OCI-LY3 (cell line): ENCODE measurements around the gene ZNF296.

Experiments used
- H2AFZ ChIP-seq: fragments of 200-600, 300-600 bp; shearing (Covaris generic); 2 replicates; pipeline ENCODE4 v1.6.0; 2014; ENCODE audit warnings: antibody characterized with exemption, low read depth, low read length
- H3K27ac ChIP-seq: fragments of 200-600, 300-600 bp; sonication (generic); 2 replicates; pipeline ENCODE4 v1.5.1; 2014; ENCODE audit warnings: mild to moderate bottlenecking, low read length, moderate library complexity, mixed read lengths
- H3K27me3 ChIP-seq: fragments of 200-600, 300-600 bp; sonication (generic); 2 replicates; pipeline ENCODE4 v1.6.1; 2014; ENCODE audit warnings: low read depth, low read length, mixed read lengths
- H3K36me3 ChIP-seq: fragments of 200-600, 300-600 bp; sonication (generic); replicated peaks from 2 replicates; pipeline ENCODE3; 2014; ENCODE audit warnings: low read depth, low read length, mixed read lengths
- H3K4me1 ChIP-seq: fragments of 300-600, 200-600 bp; sonication (generic); 2 replicates; pipeline ENCODE4 v1.6.1; 2014; ENCODE audit warnings: low read length, mixed read lengths
- H3K4me2 ChIP-seq: fragments of 200-600, 300-600 bp; sonication (generic); 2 replicates; pipeline ENCODE4 v1.6.1; 2014; ENCODE audit warnings: low read length, mixed read lengths
- H3K4me3 ChIP-seq: fragments of 300-600, 200-600 bp; sonication (generic); 2 replicates; pipeline ENCODE4 v1.5.1; 2014; ENCODE audit warnings: antibody characterized with exemption, mild to moderate bottlenecking, low read length, moderate library complexity
- H3K79me2 ChIP-seq: fragments of 300-600, 200-600 bp; shearing (Covaris generic); 2 replicates; pipeline ENCODE4 v1.6.1; 2014; ENCODE audit warnings: mild to moderate bottlenecking, low read length, mixed read lengths
- H3K9ac ChIP-seq: fragments of 300-600, 200-600 bp; shearing (Covaris generic); 2 replicates; pipeline ENCODE4 v1.6.0; 2014; ENCODE audit warnings: mild to moderate bottlenecking, low read length, moderate library complexity
- H3K9me3 ChIP-seq: fragments of 200-600, 300-600 bp; shearing (Covaris generic); 2 replicates; pipeline ENCODE4 v1.6.1; 2014; ENCODE audit warnings: low read length, mixed read lengths; ENCODE audit not compliant: insufficient read depth
- H4K20me1 ChIP-seq: fragments of 200-600, 300-600 bp; sonication (generic); 2 replicates; pipeline ENCODE4 v1.6.1; 2016; ENCODE audit warnings: low read length, mixed read lengths; ENCODE audit not compliant: insufficient read depth
- EZH2phosphoT487 ChIP-seq: fragments of 200-600 bp; shearing (Covaris generic); IDR thresholded peaks from 2 replicates; pipeline ENCODE4 v1.6.1; 2018; ENCODE audit warnings: antibody characterized with exemption, mixed run types, low read depth
- TF ChIP-seq, protein P1 (sequence below): fragments of 200-600, 300-600 bp; sonication (generic); IDR thresholded peaks from 2 replicates; pipeline ENCODE4 v1.5.1; 2014; ENCODE audit warnings: antibody characterized with exemption, low read length, low read depth

ZNF296 gene

DNA sequence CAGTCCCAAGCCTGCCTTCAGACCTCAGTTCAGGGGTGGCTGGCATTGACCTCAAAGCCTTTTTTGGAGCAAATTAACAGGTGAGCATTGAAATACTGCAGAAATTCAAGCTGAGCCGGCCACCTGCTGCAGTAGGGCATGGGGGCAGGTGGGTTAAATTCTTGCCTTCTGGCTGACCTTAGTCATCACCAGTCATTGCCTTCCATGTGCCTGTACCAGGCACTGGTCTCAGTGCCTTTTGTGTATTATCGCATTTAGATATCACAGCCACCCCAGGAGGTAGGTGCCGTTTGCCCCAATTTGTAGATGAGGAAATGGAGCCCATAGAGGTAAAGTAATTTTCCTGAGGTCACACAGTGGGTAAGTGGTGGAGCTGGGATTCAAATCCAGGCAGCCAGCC lies 23.9 kb upstream of the ZNF296 start:
- H3K4me1 ChIP-seq = no peaks in the 10 kb centered on the region
- H3K4me3 ChIP-seq = no peak overlapping the region
- TF ChIP-seq, protein P1, sequence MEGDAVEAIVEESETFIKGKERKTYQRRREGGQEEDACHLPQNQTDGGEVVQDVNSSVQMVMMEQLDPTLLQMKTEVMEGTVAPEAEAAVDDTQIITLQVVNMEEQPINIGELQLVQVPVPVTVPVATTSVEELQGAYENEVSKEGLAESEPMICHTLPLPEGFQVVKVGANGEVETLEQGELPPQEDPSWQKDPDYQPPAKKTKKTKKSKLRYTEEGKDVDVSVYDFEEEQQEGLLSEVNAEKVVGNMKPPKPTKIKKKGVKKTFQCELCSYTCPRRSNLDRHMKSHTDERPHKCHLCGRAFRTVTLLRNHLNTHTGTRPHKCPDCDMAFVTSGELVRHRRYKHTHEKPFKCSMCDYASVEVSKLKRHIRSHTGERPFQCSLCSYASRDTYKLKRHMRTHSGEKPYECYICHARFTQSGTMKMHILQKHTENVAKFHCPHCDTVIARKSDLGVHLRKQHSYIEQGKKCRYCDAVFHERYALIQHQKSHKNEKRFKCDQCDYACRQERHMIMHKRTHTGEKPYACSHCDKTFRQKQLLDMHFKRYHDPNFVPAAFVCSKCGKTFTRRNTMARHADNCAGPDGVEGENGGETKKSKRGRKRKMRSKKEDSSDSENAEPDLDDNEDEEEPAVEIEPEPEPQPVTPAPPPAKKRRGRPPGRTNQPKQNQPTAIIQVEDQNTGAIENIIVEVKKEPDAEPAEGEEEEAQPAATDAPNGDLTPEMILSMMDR = no peak
- no peak for TF ChIP-seq EZH2phosphoT487
- H3K9me3 ChIP-seq = no peaks in the 10 kb centered on the region
- H3K27me3 ChIP-seq = no peaks in the 10 kb centered on the region
- peaks cover 91% of the 10 kb centered on the region for H4K20me1 ChIP-seq
- no peak overlapping the region for H2AFZ ChIP-seq
- no peak overlapping the region for H3K9ac ChIP-seq
- H3K4me2 ChIP-seq = no peak overlapping the region
- no peaks in the 10 kb centered on the region for H3K36me3 ChIP-seq
- peaks cover 95% of the 10 kb centered on the region for H3K79me2 ChIP-seq
- no peak overlapping the region for H3K27ac ChIP-seq

DNA sequence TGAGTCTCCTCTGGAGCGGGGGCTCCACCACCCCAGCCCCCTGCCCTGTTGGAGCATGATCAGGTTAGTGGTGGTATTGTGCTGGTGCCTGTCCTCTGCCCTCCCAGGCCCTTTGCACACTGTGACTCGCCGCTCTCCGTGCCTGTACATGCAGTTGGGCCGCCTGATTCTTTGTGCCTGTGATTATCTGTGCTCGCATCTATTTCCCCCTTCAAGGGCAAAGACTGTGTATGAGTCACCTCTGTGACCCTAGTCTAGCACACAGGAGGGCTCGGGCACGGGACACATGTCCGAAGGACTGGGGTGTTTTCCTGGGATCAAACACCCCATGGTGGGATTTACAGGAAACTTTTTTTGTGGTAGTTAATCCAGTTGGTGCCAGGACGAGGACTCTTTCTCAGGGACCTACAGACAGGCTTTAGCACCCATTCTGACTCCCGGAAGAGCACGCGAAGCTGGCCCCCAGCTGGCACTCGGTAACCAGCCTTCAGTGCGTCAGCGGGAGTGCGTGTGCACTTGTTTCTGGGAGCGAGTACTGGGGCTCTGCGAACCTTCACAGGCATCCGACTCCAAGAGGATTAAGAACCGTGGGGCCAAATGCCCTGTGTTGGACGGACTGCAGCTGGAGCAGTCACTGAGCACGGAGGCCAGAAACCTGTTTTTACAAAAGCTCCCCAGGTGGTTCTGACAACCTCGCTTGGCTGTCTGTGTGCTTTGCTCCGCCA lies 23.4 kb upstream of the ZNF296 start:
- H3K4me2 ChIP-seq = no peak overlapping the region
- no peak overlapping the region for H2AFZ ChIP-seq
- no peak overlapping the region for H3K4me3 ChIP-seq
- H3K27ac ChIP-seq = no peak overlapping the region
- H3K9ac ChIP-seq = no peak overlapping the region
- TF ChIP-seq, protein P1 = no peak
- no peak for TF ChIP-seq EZH2phosphoT487
- H3K4me1 ChIP-seq = peaks cover 3% of the 10 kb centered on the region
- H3K79me2 ChIP-seq = peaks cover 95% of the 10 kb centered on the region
- H3K27me3 ChIP-seq = no peaks in the 10 kb centered on the region
- H3K36me3 ChIP-seq = peaks cover 3% of the 10 kb centered on the region
- H3K9me3 ChIP-seq = no peaks in the 10 kb centered on the region
- peaks cover 86% of the 10 kb centered on the region for H4K20me1 ChIP-seq

DNA sequence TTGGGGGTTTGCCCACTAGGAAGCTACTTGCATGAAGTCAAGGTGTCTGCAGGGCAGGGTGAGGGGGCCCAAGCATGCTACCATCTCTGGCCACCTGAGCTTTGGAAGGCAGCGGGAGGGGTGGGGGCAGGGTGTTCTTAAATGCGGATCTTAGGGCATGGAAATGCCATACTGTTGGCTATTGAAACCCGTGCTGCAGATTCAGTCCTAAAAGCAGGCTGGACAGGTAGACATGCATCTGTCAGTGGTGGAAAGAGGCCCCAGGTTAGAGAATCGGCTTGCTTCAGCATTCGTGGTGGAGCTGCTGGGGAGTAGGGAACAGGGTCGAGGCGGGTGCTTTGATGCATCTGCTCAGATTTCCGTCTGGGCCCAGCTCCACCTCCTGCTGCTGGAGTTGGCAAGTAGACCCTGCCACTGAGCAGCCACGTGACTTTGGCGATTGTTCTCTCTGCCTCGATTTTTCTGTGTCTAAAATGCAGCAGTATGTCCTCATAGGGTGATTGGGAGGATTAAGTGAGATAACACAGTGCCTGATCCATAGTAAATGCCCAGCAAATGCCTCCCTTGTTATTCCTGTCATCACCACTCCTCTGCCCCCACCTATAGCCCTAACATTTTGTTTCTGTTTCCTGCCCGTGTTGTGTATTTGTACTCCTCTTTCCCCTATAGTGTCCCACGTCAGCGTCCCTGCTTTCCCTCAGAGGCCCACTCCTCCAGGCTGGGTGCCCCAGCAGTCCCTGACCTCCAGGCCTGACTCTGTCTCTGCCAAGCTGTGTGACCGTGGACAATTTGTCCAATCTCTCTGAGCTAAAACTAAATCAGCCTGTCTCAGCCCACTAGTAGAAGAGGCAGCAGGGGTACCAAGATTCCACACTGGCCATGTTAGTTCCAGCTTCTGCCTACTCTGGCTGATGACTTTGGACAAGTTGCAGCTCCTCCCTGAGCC lies 22.5 kb upstream of the ZNF296 start:
- Histone ChIP-seq H3K4me3 (no peak overlapping the region), H3K27ac (no peak overlapping the region), H3K79me2 (peaks cover 96% of the 10 kb centered on the region), H3K27me3 (no peaks in the 10 kb centered on the region), H2AFZ (no peak overlapping the region), H3K9ac (no peak overlapping the region), H3K36me3 (peaks cover 3% of the 10 kb centered on the region), H4K20me1 (peaks cover 83% of the 10 kb centered on the region), H3K9me3 (no peaks in the 10 kb centered on the region), H3K4me1 (peaks cover 11% of the 10 kb centered on the region), H3K4me2 (no peak overlapping the region)
- no peak for TF ChIP-seq EZH2phosphoT487
- TF ChIP-seq, protein P1 = no peak
